K562 (cell line): ENCODE data around the gene NAV2. TPM values are rescaled to one million over a fixed set of nuclear protein-coding genes. Genes with fewer than 3 reads are reported as not detected.

Source experiments
- ILF3 ChIP-seq: fragments of 450-650 bp; IDR thresholded peaks from 2 replicates; pipeline ENCODE4 v1.6.1; 2018; ENCODE audit warnings: antibody characterized with exemption, mild to moderate bottlenecking, moderate library complexity, borderline replicate concordance
- KAT7 ChIP-seq: sonication (generic); formaldehyde crosslinking; IDR thresholded peaks from 2 replicates; pipeline ENCODE4 v1.8.0; 2022; ENCODE audit warnings: missing genetic modification reagents, mild to moderate bottlenecking, borderline replicate concordance
- KDM5B ChIP-seq: fragments of 200-600 bp; sonication (generic); IDR thresholded peaks from 2 replicates; pipeline ENCODE4 v1.6.1; 2012; ENCODE audit warnings: low read depth, mild to moderate bottlenecking, moderate library complexity, low read length, control low read depth, inconsistent platforms; ENCODE audit not compliant: insufficient replicate concordance
- SMARCB1 ChIP-seq: IDR thresholded peaks from 2 replicates; pipeline ENCODE4 v1.6.1; 2011; ENCODE audit warnings: improper control_type of control experiment, low read depth; ENCODE audit not compliant: insufficient read length
- SMC3 ChIP-seq: conservative IDR thresholded peaks from 2 replicates; pipeline ENCODE4 v1.6.1; 2011; ENCODE audit warnings: low read depth, low read length, improper control_type of control experiment; ENCODE audit not compliant: insufficient read depth
- USF1 ChIP-seq: sonication (generic); formaldehyde crosslinking; IDR thresholded peaks from 2 replicates; pipeline ENCODE4 v1.9.0; 2022; ENCODE audit warnings: mild to moderate bottlenecking, missing genetic modification reagents
- polyA plus RNA-seq, 8 experiments: library from polyadenylated mRNA; depleted of rRNA in 4 of 8; stranded (reverse) in 5 of 8; unstranded in 3 of 8; fragments of >200 nt; fragmentation: Nextera tagmentation in 2 of 8; fragmentation: Illumina TruSeq in 1 of 8; extraction: Ambion mirVana in 2 of 8; extraction: Trizol in 1 of 8; gene quantifications; 2 replicates each; pipeline versions ENCODE4 v1.2.1 to v1.2.3, GENCODE V29; 2011 to 2014; ENCODE audit warnings: inconsistent platforms in 1 of 8, missing spikeins in 1 of 8
- total RNA-seq, 7 experiments: library from RNA; depleted of rRNA in 6 of 7; stranded (reverse); fragments of >200 nt in 6 of 7; fragmentation: Illumina TruSeq in 2 of 7; extraction: Trizol in 2 of 7; gene quantifications; 2 replicates each; pipeline versions ENCODE4 v1.2.1 to v1.2.3, GENCODE V29; 2011 to 2021; ENCODE audit warnings: low replicate concordance in 1 of 7
- TF ChIP-seq, protein P1 (sequence below), 2 experiments: IDR thresholded peaks in 1 of 2; conservative IDR thresholded peaks in 1 of 2; 2 replicates each; pipeline ENCODE4 v1.6.1; 2016; ENCODE audit warnings: low read depth in 2 of 2, mild to moderate bottlenecking in 1 of 2, missing compliant biosample characterization in 1 of 2, missing genetic modification characterization in 1 of 2, moderate library complexity in 1 of 2

NAV2 gene
- total and polyA plus RNA-seq, 9 of the 15 experiments (the other 6 are each of a cell fraction or from before 2014, with no cell fraction given), result 0.03 to 0.35 (median 0.05) TPM

- TF ChIP-seq USF1, result no peak
- TF ChIP-seq, protein P1, sequence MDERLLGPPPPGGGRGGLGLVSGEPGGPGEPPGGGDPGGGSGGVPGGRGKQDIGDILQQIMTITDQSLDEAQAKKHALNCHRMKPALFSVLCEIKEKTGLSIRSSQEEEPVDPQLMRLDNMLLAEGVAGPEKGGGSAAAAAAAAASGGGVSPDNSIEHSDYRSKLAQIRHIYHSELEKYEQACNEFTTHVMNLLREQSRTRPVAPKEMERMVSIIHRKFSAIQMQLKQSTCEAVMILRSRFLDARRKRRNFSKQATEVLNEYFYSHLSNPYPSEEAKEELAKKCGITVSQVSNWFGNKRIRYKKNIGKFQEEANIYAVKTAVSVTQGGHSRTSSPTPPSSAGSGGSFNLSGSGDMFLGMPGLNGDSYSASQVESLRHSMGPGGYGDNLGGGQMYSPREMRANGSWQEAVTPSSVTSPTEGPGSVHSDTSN (CRISPR knock-in tag; IDR thresholded peaks at IDR 0.05; ENCODE audit: low read depth), result no peak
- TF ChIP-seq, protein P1 (tag; conservative IDR thresholded peaks at IDR 0.05; ENCODE audit: low read depth), result no peak
- no peak for TF ChIP-seq KAT7 (CRISPR knock-in tag)
- no peak for TF ChIP-seq SMARCB1
- no peak for TF ChIP-seq KDM5B
- no peak for TF ChIP-seq SMC3
- no peak for TF ChIP-seq ILF3
- TF ChIP-seq, all 486 proteins: peak for 0
These were observed 409.5 kb downstream of the NAV2 start (continued) for GRCh38 chr11:20122131-20122530.
